ENCODE data around the gene AQP6.

The AQP6 gene

GRCh38 chr12:49932023-49932422 lies 40.7 kb upstream of the AQP6 start:
- Histone ChIP-seq H3K36me3 (no peaks in the 10 kb centered on the region), H3K4me1 (peaks cover 0 to 13% (median 0%) of the 10 kb centered on the region in 10 experiments; a peak in 4 of 20 replicates), H3K9ac (no peak overlapping the region), H4K20me1 (no peaks in the 10 kb centered on the region), H3K9me3 (replicated peaks in 1 of 11) (no peaks in the 10 kb centered on the region), H3K27ac (no peak overlapping the region), H3K4me3 (no peak overlapping the region), H3K4me2 (no peak overlapping the region), H3K27me3 (no peaks in the 10 kb centered on the region)
- no peak for TF ChIP-seq Cebpa-rat (IDR thresholded peaks at IDR 0.05)

GRCh38 chr12:49932533-49933130 lies 40.1 kb upstream of the AQP6 start:
- no peaks in the 10 kb centered on the region for H3K9me3 ChIP-seq (replicated peaks in 1 of 11)
- no peaks in the 10 kb centered on the region for H3K36me3 ChIP-seq
- peaks cover 0 to 13% (median 0%) of the 10 kb centered on the region in 10 experiments; a peak in 3 of 20 replicates for H3K4me1 ChIP-seq
- H3K27me3 ChIP-seq, result no peaks in the 10 kb centered on the region
- H4K20me1 ChIP-seq, result no peaks in the 10 kb centered on the region
- H3K9ac ChIP-seq, result no peak overlapping the region
- no peak overlapping the region for H3K27ac ChIP-seq
- no peak overlapping the region for H3K4me2 ChIP-seq
- H3K4me3 ChIP-seq, result no peak overlapping the region
- no peak for TF ChIP-seq Cebpa-rat (IDR thresholded peaks at IDR 0.05)

- Histone ChIP-seq H3K4me3 (no peak overlapping the region), H3K9ac (no peak overlapping the region), H3K36me3 (no peaks in the 10 kb centered on the region), H3K4me1 (peaks cover 0 to 13% (median 0%) of the 10 kb centered on the region in 10 experiments; a peak in 3 of 20 replicates), H3K9me3 (replicated peaks in 1 of 11) (no peaks in the 10 kb centered on the region), H3K4me2 (no peak overlapping the region), H3K27ac (no peak overlapping the region), H3K27me3 (no peaks in the 10 kb centered on the region), H4K20me1 (no peaks in the 10 kb centered on the region)
- TF ChIP-seq Cebpa-rat (IDR thresholded peaks at IDR 0.05), result no peak
Measured at GRCh38 chr12:49933796-49934195, 39.0 kb upstream of the AQP6 start.

GRCh38 chr12:49934505-49934904 lies 38.2 kb upstream of the AQP6 start:
- no peak overlapping the region for H3K4me3 ChIP-seq
- H3K27ac ChIP-seq, result no peak overlapping the region
- H3K9me3 ChIP-seq (replicated peaks in 1 of 11), result no peaks in the 10 kb centered on the region
- no peak for TF ChIP-seq Cebpa-rat (IDR thresholded peaks at IDR 0.05)
- no peak overlapping the region for H3K9ac ChIP-seq
- no peaks in the 10 kb centered on the region for H3K27me3 ChIP-seq
- peak overlapping the region in 1 of 11 experiments; percentile 18; a peak in 1 of 22 replicates for H3K4me2 ChIP-seq
- H3K4me1 ChIP-seq, result peaks cover 0 to 13% (median 0%) of the 10 kb centered on the region in 10 experiments; a peak in 3 of 20 replicates
- H4K20me1 ChIP-seq, result no peaks in the 10 kb centered on the region
- no peaks in the 10 kb centered on the region for H3K36me3 ChIP-seq

GRCh38 chr12:49936925-49937324 lies 35.8 kb upstream of the AQP6 start:
- H3K27ac ChIP-seq, result no peak overlapping the region
- TF ChIP-seq Cebpa-rat (IDR thresholded peaks at IDR 0.05), result peak in 2 of 11 experiments; percentile 11 to 14; a peak in 1 of 22 replicates
- no peak overlapping the region for H3K9ac ChIP-seq
- no peak overlapping the region for H3K4me3 ChIP-seq
- H3K27me3 ChIP-seq, result no peaks in the 10 kb centered on the region
- no peaks in the 10 kb centered on the region for H3K36me3 ChIP-seq
- peaks cover 3 to 10% (median 4%) of the 10 kb centered on the region in 10 experiments for H3K4me1 ChIP-seq
- no peaks in the 10 kb centered on the region for H3K9me3 ChIP-seq (replicated peaks in 1 of 11)
- no peak overlapping the region for H3K4me2 ChIP-seq
- no peaks in the 10 kb centered on the region; a peak in 1 of 22 replicates for H4K20me1 ChIP-seq

DNA sequence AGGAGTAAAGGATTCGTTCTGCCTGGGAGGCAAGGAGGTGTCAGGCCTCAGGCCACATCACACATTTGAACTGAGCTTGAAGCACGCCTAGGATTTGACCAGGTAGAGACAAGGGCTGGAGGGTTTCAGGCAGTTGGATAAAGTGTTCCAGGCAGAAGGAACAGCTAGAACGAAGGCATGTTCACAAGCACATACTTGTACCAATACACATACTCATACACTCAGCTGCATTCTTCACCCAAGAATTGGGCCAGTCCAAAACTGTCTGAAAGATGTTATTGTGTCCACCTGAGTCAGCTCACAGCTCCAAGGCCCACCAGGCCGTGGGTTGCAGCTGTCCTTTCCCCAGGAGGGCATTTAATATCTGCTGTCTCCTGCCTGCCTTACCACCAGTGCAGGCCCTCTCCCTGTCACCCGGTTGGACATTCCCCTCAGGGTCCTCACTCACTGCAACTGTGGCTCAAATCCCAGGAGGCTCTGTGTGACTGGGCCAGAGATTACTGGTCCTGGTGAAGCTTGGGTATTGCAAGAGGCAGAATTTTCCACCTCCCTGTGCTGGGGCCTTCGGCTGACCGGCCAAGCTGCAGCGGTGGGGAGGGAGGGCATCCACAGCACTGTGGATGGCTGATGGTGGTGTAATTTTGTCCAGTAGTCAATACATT lies 35.0 kb upstream of the AQP6 start:
- H3K4me1 ChIP-seq, result peaks cover 11 to 18% (median 12%) of the 10 kb centered on the region in 10 experiments

DNA sequence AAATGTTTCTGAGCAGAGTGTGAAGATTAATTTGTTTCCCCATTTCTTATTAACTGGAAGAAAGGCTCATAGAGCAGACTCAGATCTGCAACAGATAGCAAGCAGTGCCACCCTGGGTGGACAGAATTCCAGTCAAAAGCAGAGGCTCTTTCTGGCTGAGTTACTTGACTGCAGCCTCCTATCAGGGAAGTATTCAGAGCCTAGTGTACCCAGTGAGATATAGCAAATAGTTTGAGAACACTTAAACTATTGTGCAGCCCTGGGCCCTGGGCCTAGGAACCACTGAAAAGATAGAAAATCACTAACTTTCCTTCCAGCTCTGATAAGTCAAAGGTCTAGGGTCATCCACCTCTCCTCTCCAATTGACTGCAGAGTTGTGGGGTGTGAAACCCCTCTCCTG lies 33.4 kb upstream of the AQP6 start:
- no peak overlapping the region for H3K4me2 ChIP-seq
- H3K9ac ChIP-seq, result no peak overlapping the region
- no peaks in the 10 kb centered on the region; a peak in 1 of 22 replicates for H3K27me3 ChIP-seq

More for the DNA sequence above, 35.0 kb upstream of the AQP6 start:
- H4K20me1 ChIP-seq, result no peaks in the 10 kb centered on the region; a peak in 1 of 22 replicates
- no peaks in the 10 kb centered on the region for H3K27me3 ChIP-seq
- H3K9me3 ChIP-seq (replicated peaks in 1 of 11), result no peaks in the 10 kb centered on the region
- no peak overlapping the region for H3K4me3 ChIP-seq
- H3K36me3 ChIP-seq, result no peaks in the 10 kb centered on the region
- no peak overlapping the region for H3K27ac ChIP-seq
- no peak overlapping the region for H3K9ac ChIP-seq
- H3K4me2 ChIP-seq, result no peak overlapping the region
- no peak for TF ChIP-seq Cebpa-rat (IDR thresholded peaks at IDR 0.05)

GRCh38 chr12:49939707-49940106 lies 33.0 kb upstream of the AQP6 start:
- no peaks in the 10 kb centered on the region; a peak in 1 of 22 replicates for H4K20me1 ChIP-seq
- no peak for TF ChIP-seq Cebpa-rat (IDR thresholded peaks at IDR 0.05)

More for the DNA sequence above, 33.4 kb upstream of the AQP6 start:
- no peak for TF ChIP-seq Cebpa-rat (IDR thresholded peaks at IDR 0.05)
- Histone ChIP-seq H3K9me3 (replicated peaks in 1 of 11) (no peaks in the 10 kb centered on the region), H3K4me3 (no peak overlapping the region), H3K36me3 (no peaks in the 10 kb centered on the region), H3K4me1 (peaks cover 18 to 34% (median 27%) of the 10 kb centered on the region in 10 experiments), H3K27ac (no peak overlapping the region), H4K20me1 (no peaks in the 10 kb centered on the region; a peak in 1 of 22 replicates)

GRCh38 chr12:49941556-49942511 lies 30.9 kb upstream of the AQP6 start:
- H3K36me3 ChIP-seq, result no peaks in the 10 kb centered on the region
- H3K4me1 ChIP-seq, result peaks cover 23 to 43% (median 36%) of the 10 kb centered on the region in 10 experiments
- TF ChIP-seq Cebpa-rat (IDR thresholded peaks at IDR 0.05), result no peak
- no peaks in the 10 kb centered on the region for H3K9me3 ChIP-seq (replicated peaks in 1 of 11)
- no peak overlapping the region for H3K4me3 ChIP-seq
- peaks cover 0 to 5% (median 0%) of the 10 kb centered on the region in 11 experiments; a peak in 3 of 22 replicates for H3K27me3 ChIP-seq
- H4K20me1 ChIP-seq, result no peaks in the 10 kb centered on the region; a peak in 1 of 22 replicates
- no peak overlapping the region for H3K27ac ChIP-seq
- peak overlapping the region; percentile 36 to 83 (median 64) for H3K4me2 ChIP-seq
- 0 out of 22 replicates have a peak overlapping the region, but pooled peaks of 1 of the 11 experiments have one; percentile 2 for H3K9ac ChIP-seq

More at GRCh38 chr12:49939707-49940106, 33.0 kb upstream of the AQP6 start:
- H3K9me3 ChIP-seq (replicated peaks in 1 of 11), result no peaks in the 10 kb centered on the region
- H3K27me3 ChIP-seq, result peaks cover 0 to 3% (median 0%) of the 10 kb centered on the region in 11 experiments; a peak in 2 of 22 replicates
- H3K27ac ChIP-seq, result no peak overlapping the region
- no peak overlapping the region for H3K4me2 ChIP-seq
- no peaks in the 10 kb centered on the region for H3K36me3 ChIP-seq
- no peak overlapping the region for H3K9ac ChIP-seq
- no peak overlapping the region for H3K4me3 ChIP-seq
- H3K4me1 ChIP-seq, result peaks cover 18 to 34% (median 29%) of the 10 kb centered on the region in 10 experiments

Data from BLaER1 treated with 17β-estradiol and CSF1 and Interleukin-3, amounts not matched to agents 10 nM and 100 nM (cell line).